GM18508 (cell line): ENCODE data around the gene ABHD15.
"Not testable (repeated sequence)": the region's sequence is repeated elsewhere in the genome, so short reads cannot be mapped to it uniquely, and the experiment has no call there.

Experiments used
- ATAC-seq: cut with Tn5 transposase; IDR thresholded peaks from one replicate; pipeline ENCODE4 v1.9.1; 2021; ENCODE audit warnings: moderate number of reproducible peaks; ENCODE audit not compliant: insufficient read depth, unreplicated experiment

ABHD15 gene

DNA sequence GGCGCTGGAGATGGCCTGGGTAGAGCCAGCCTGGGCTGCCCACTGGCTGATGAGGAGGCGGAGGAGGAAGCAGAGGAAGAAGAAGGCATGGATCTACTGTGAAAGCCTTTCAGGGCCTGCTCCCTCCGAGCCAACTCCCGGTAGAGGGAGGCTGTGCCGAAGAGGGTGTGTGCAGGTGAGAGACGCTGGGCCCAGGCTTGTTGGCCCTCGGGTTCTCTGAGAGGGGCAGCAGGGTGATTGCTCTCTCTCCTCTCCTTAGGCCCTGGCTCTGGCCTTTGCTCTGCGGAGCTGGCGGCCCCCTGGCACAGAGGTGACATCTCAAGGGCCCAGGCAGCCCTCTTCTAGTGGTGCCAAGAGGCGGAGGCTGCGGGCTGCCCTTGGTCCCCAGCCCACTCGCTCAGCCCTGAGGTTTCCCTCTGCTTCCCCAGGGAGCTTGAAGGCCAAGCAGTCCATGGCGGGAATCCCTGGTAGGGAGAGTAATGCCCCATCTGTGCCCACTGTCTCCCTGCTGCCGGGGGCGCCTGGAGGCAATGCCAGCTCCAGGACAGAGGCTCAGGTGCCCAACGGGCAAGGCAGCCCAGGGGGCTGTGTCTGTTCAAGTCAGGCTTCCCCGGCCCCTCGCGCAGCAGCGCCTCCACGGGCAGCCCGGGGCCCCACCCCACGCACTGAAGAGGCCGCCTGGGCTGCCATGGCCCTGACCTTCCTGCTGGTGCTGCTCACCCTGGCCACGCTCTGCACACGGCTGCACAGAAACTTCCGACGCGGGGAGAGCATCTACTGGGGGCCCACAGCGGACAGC lies 5.2 kb upstream of the ABHD15 start:
- ATAC-seq, result no peak

DNA sequence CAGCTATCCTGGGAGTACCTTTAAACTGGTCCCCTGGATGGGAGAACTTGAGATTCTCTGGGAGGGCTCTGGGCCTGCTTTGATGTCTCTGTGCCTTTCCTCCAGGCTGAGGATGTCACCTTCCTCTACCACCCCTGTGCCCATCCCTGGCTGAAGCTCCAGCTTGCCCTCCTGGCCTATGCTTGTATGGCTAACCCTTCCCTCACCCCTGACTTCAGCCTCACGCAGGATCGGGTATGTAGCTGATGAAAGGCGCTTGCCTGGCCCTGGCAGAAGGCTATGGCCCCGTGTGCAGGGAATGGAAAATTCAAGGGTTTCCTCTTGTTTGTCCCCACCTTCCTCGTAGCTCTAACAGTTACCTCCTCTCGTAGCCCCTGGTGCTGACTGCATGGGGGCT lies 4.6 kb upstream of the ABHD15 start:
- no peak for ATAC-seq

GRCh38 chr17:29570521-29570920 lies 3.7 kb upstream of the ABHD15 start:
- no peak for ATAC-seq

- ATAC-seq, result no peak
Observed at GRCh38 chr17:29569245-29569950, 2.6 kb upstream of the ABHD15 start.

GRCh38 chr17:29568331-29569244 lies 1.8 kb upstream of the ABHD15 start, which contains the start of gene TP53I13:
TSS of gene TP53I13 (plus strand) at chr17:29568701. CDS start at chr17:29568759, 58 bp downstream.
- peak; percentile 20 for ATAC-seq

GRCh38 chr17:29567554-29568330 lies 905 bp upstream of the ABHD15 start:
- peak; percentile 31 for ATAC-seq

DNA sequence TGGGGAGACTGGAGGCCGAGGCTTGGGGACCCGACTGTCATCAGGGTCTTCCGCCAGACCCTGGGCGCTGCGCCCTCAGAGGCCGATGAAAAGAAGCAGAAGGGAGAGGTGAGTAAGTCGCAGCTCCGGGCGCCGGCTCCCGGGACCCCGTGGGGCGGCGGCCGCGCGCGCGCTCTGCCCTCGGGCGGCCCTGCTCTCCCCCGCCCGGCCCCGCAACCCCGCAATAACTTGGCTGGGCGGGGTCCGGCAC lies 392 bp upstream of the ABHD15 start:
- ATAC-seq, result no peak

GRCh38 chr17:29565643-29566472 lies 979 bp downstream of the ABHD15 start:
- no peak for ATAC-seq

- no peak for ATAC-seq
Observed at GRCh38 chr17:29563816-29564215, 3.0 kb downstream of the ABHD15 start.

DNA sequence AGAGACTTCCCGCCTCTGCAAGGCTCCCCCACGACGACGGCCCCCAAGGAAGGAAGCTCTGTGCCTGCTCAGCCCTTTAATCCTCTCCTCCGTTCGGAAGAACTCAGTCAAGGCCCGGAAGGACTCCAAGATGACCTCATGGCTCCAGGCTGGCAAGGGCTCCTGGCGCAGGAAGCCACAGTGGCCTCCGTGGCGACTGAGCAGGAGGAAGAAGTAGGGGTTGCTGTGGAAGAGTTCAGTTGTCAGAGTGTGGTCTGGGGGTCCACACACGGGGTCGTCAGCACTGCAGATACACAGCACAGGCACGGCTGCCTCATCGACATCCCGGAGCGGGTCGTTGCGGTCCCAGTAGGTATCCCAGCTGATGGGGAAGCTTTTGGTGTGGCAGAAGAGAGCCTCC lies 4.2 kb downstream of the ABHD15 start:
- no peak for ATAC-seq

DNA sequence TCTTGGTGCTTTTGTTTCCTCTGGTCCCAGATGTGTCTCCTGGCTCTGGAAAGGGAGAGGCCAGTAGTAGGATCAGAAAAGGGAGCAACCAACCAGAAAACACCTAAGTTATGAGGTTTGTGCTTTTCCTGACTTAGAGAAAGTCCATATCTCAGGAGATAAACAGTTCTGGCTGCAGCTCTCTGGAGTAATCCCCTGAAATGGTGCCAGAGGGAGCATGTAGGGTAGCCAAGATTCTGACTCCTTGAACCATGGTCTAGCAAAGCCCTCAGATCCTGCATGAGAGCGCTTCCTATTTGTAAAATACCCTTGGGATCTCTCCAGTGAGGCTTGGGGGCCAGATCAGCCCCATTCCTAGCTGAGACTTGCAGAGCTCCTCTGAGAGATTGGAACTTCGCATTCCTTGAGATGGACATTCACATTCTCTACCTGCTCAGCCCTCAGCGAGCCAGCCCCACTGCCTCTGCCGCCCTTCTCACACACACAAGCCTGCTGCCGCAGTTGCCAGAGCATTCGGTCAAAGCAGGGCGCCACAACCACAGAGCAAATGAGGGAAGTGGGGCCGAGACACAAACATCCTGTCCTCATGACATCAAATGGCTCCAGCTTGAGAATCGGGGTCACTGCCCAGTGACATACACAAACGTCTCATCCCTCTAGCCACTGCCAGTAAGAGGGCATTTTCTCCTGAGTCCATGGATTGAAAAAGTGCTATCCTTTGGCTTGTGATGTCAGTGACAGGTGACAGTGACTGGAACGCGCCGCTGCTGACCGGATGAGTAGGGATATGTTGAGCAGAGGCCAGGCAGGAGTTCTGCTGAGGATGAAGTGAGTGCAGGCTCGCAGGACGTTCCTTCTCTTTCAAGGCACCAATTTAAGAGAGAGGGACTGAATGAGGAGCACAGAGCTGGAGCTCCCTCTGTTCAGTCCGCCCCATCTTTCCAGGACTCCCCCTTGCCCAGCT lies 5.0 kb downstream of the ABHD15 start:
- ATAC-seq, result no peak

- ATAC-seq, result no peak
Observed at GRCh38 chr17:29560316-29560715, 6.5 kb downstream of the ABHD15 start.

DNA sequence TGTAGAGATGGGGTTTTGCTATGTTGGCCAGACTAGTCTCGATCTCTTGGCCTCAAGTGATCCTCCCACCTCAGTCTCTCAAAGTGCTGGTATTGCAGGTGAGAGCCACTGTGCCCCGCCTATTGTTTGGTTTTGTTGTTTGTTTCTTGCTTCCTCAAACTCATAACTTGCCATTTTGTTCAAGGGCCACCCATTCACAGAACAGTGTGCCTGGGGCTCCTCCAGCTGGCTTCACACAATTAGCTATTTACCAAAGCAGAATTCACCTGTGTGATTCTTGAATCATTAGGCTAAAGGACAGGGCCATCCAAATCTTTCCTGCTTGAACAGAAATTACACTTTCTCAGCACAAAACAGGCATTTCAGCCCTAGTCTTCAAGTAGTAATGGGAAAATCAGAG lies 7.2 kb downstream of the ABHD15 start:
- ATAC-seq, result no peak

DNA sequence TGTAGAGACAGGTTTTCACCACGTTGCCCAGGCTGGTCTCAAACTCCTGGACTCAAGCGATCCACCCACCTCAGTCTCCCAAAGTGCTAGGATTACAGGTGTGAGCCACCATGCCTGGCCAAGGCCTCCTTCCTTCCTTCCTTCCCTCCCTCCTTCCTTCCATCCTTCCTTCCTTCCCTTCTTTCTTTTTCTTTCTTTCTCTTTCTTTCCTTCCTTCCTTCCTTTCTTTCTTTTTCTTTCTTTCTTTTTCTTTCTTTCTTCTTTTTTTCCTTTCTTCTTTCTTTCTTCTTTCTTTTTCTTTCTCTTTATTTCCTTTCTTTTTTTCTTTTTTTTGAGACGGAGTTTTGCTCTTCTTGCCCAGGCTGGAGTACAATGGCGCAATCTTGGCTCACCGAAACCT lies 8.7 kb downstream of the ABHD15 start:
- not testable (repeated sequence) for ATAC-seq

- no peak for ATAC-seq
Observed at GRCh38 chr17:29557739-29558116, 9.1 kb downstream of the ABHD15 start.

GRCh38 chr17:29557085-29557738 lies 9.6 kb downstream of the ABHD15 start:
- no peak for ATAC-seq

GRCh38 chr17:29555840-29556239 lies 11.0 kb downstream of the ABHD15 start:
- no peak for ATAC-seq
